ENCODE measurements around the gene SIGLECL1. TPM values are rescaled to one million over a fixed set of nuclear protein-coding genes. Genes with fewer than 3 reads are reported as not detected.
"Not testable (repeated sequence)": the region's sequence is repeated elsewhere in the genome, so short reads cannot be mapped to it uniquely, and the experiment has no call there.

SIGLECL1 gene
- total RNA-seq (2014; rRNA removed; shearing (Covaris generic); ENCODE audit: low replicate concordance): not detected in 2 replicates

DNA sequence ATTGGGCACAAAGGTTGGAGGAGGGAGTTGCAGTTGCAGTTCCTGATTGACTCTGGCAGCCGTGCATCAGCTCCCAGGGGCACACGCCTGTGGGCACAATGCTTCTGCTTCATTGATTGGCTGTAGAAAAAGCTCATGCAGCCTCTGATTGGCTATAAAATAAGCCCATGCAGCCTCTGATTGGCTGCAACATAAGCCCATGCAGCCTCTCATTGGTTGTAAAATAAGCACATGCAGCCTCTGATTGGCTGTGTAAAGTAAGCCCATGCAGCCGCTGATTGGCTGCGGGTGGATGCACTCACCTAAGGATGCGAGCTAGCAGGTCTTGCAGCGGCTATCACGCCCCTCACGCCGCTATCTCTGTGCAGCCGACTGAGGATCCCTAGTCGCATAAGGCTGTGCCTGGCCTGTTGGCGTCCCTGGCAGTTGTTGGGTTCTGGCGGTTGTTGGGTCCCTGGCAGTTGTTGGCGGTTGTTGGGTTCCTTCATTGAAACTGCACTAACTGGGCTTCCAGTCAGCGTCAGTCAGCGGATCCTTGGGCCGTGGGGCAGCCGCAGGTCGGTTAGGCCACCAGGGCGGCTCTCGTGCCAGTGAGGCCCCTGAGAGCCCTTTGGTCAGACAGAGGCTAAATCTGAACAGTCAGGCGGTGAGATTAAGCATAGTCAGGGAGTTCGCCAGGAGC is at the start of gene SIGLECL1:
Gene SIGLECL1 (plus strand): TSS at position 295 of the 682 bp plus-strand sequence. CDS start 12,993 bp downstream, outside the sequence.
- Histone ChIP-seq H3K4me3 (no peak within 1 kb of the TSS), H3K9me3 (no peaks in the 10 kb centered on the region), H3K36me3 (no peaks in the 10 kb centered on the region), H3K27me3 (peaks cover 3% of the 10 kb centered on the region; the same call in 1 of the 2 replicates)
- DNase-seq: no peak

DNA sequence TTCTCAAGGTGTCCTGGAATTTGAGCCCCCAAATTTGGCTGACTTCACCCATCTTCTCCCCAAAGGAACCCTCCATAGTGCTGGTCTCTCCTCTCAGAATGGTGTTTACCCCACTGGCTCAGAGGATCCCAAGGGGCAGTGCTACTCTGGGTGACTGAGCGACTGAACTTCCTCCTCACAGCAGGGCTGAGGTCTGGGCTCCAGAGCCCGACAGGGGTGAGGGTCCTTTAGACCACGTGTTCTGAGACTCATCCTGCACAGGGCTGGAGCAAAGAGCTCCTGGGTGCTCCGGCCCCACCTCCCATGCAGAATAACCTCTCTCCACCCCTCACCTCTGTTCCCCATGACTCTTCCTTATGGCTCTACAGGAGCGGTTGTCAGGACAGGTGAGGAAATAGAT is 49.2 kb upstream of the SIGLECL1 start:
- no peak for DNase-seq
- no peaks in the 10 kb centered on the region for H3K9me3 ChIP-seq
- H3K4me3 ChIP-seq: no peak overlapping the region
- H3K36me3 ChIP-seq: no peaks in the 10 kb centered on the region
- peaks cover 7% of the 10 kb centered on the region; the same call in 1 of the 2 replicates for H3K27me3 ChIP-seq

DNA sequence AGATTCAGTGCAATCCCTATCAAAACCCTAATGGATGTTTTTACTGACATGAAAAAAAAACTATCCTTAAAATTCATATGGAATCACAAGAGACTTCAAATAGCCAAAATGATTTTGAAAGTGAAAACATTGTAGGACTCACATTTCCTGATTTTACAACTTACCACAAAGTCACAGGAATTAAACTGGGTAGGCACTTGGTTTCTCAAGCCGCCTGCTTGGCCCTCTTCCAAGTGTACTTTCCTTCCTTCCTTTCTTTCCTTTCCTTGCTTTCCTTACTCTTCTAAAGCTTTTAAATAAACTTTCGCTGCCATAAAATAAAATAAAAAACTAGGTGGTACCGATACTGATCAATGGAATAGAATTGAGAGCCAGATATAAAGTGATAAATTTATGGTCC is 47.0 kb upstream of the SIGLECL1 start:
- DNase-seq: no peak
- Histone ChIP-seq H3K9me3 (no peaks in the 10 kb centered on the region), H3K36me3 (no peaks in the 10 kb centered on the region), H3K27me3 (peaks cover 7% of the 10 kb centered on the region; the same call in 1 of the 2 replicates), H3K4me3 (no peak overlapping the region)

DNA sequence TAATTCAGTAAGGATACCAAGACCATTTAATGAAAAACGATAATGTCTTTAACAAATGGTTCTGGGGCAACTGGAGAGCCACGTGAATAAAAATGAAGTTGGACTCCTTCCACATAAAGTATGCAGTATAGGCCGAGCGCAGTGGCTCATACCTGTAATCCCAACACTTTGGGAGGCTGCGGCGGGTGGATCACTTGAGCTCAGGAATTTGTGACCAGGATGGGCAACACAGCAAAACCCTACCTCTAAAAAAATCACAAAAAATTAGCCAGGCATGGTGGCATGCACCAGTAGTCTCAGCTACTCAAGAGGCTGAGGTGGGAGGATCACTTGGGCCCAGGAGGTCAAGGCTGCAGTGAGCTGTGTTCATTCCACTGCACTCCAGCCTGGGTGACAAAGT is 46.6 kb upstream of the SIGLECL1 start:
- Histone ChIP-seq H3K9me3 (no peaks in the 10 kb centered on the region), H3K4me3 (no peak overlapping the region), H3K36me3 (no peaks in the 10 kb centered on the region), H3K27me3 (peaks cover 7% of the 10 kb centered on the region; the same call in 1 of the 2 replicates)
- no peak for DNase-seq

DNA sequence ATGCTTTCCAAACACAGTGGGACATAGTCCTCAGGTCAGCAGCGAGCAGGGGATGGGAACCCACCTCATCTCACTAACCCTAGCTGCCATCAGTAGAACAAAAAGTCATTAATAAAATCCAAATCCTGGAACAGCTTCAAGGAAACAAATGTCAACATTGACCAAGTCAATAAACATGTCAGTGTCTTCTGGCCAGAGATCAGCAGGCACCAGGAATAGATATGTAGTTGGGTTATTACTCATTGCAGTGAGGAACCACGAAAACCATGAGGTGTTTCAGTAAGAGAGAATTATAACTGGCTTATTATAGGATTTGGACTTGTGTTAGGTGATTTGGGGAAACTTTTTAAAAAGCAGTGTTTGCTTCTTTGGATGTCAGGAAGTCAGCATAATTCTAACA is 43.1 kb upstream of the SIGLECL1 start:
- no peak for DNase-seq
- Histone ChIP-seq H3K27me3 (no peaks in the 10 kb centered on the region; the same call in 1 of the 2 replicates), H3K36me3 (no peaks in the 10 kb centered on the region), H3K9me3 (no peaks in the 10 kb centered on the region), H3K4me3 (no peak overlapping the region)

DNA sequence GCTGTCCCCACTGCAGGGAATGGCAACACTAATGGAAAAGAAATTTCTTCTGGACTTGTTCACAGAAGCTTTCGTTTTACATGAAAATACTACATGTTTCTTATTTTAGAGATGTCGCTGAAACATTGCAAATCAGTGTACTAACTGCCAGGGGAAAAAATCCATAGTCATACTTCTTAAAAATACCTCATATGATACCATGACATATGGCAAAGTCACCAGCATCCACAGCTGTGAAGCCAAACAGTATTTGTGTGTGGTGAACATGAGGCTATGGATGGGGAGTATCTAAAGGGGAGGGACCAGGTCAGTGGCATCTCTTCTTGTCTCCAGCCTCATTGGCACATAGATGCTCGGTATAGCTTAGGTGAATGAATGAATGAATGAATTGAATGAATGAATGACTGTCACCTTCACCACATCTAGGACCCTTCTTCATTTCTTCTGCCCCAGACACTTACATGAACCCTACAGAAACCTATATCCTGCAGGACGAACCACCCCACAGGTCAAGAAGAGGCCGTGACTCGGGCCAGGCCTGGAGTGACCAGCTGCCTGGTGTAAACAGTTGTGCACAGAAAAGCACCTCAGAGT is 40.6 kb upstream of the SIGLECL1 start:
- Histone ChIP-seq H3K36me3 (no peaks in the 10 kb centered on the region), H3K27me3 (no peaks in the 10 kb centered on the region; the same call in 1 of the 2 replicates), H3K9me3 (no peaks in the 10 kb centered on the region), H3K4me3 (no peak overlapping the region)
- no peak for DNase-seq

DNA sequence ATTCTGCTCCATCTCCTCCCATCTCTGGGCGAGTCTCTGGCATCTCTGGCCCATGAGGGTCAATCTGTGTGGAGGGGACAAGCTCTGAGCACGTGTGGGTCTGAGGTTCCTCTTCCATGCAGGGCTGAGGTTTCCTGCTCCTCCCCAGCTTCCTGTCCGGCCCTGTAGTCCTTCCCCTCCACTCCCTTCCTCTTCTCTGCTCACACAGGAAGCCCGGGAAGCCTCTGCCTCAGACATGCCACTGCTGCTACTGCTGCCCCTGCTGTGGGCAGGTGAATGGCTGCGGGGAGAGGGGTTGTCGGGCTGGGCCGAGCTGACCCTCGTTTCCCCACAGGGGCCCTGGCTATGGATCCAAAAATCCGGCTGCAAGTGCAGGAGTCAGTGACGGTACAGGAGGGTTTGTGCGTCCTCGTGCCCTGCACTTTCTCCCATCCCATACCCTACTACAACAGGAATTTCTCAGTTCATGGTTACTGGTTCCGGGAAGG is 40.0 kb upstream of the SIGLECL1 start:
- not testable (repeated sequence) for H3K27me3 ChIP-seq, H3K4me3 ChIP-seq, H3K36me3 ChIP-seq, H3K9me3 ChIP-seq, DNase-seq

DNA sequence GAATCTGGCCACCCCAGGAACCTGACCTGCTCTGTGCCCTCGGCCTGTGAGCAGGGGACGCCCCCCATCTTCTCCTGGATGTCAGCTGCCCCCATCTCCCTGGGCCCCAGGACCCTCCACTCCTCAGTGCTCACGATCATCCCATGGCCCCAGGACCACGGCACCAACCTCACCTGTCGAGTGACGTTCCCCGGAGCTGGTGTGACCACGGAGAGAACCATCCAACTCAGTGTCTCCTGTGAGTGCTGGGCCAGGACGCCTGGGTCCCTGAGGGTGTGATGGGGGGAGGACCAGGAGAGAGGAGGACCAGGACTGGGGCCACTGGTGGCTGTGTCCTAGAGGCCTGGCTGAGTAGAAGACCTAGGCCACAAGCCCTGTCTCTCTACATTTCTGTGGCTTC is 39.0 kb upstream of the SIGLECL1 start:
- no peaks in the 10 kb centered on the region for H3K9me3 ChIP-seq
- no peak for DNase-seq
- H3K27me3 ChIP-seq: no peaks in the 10 kb centered on the region
- H3K36me3 ChIP-seq: no peaks in the 10 kb centered on the region
- H3K4me3 ChIP-seq: no peak overlapping the region

DNA sequence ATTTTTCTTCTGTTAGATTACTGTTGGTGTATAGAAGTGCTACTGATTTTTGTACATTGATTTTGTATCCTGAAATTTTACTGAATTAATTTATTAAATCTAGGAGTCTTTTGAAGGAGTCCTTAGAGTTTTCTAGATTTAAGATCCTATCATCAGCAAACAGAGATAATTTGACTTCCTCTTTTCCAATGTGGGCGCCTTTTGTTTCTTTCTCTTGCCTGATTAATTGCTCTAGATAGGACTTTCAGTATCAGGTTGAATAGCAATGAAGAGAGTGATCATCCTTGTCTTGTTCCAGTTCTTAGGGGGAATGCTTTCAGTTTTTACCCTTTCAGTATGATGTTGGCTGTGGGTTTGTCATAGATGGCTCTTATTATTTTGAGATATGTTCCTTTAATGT is 31.6 kb upstream of the SIGLECL1 start:
- H3K9me3 ChIP-seq: no peaks in the 10 kb centered on the region
- DNase-seq: no peak
- no peak overlapping the region for H3K4me3 ChIP-seq
- H3K36me3 ChIP-seq: no peaks in the 10 kb centered on the region
- peaks cover 7% of the 10 kb centered on the region for H3K27me3 ChIP-seq

DNA sequence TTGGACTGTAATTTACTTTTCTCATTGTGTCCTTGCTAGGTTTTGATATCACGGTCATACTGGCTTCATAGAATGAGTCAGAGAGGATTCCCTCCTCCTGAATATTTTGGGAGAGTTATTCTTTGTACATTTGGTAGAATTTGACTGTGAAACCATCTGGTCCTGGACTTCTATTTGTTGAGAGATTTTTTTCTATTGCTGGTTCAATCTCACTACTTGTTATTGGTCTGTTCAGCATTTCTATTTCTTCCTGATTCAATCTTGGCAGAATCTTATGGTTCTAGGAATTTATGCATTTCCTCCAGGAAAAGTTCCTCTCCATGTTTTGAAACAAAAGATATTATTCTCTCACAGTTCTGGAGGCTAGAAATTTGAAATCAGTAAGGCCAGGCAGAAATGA is 30.9 kb upstream of the SIGLECL1 start:
- no peaks in the 10 kb centered on the region for H3K9me3 ChIP-seq
- H3K27me3 ChIP-seq: peaks cover 7% of the 10 kb centered on the region
- no peaks in the 10 kb centered on the region for H3K36me3 ChIP-seq
- DNase-seq: no peak
- no peak overlapping the region for H3K4me3 ChIP-seq

DNA sequence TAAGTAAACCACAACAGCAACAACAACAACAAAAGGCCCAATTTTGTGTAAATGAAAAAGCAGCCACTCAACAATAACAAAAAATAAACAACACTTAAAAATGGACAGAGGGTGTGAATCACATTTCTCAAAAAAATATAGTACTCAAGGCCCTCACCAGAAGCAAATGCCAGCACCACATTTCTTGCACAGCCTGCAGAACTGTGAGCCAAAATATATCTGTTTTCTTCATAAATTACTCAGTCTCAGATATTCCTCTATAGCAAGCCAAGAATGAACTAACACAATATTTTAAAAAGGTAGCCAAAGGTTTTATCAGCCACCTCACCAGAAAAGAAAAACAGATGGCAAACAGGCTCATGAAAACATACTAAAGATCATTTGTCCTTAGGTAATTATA is 29.9 kb upstream of the SIGLECL1 start:
- Histone ChIP-seq H3K27me3 (peaks cover 7% of the 10 kb centered on the region), H3K9me3 (no peaks in the 10 kb centered on the region), H3K36me3 (no peaks in the 10 kb centered on the region), H3K4me3 (no peak overlapping the region)
- DNase-seq: no peak

DNA sequence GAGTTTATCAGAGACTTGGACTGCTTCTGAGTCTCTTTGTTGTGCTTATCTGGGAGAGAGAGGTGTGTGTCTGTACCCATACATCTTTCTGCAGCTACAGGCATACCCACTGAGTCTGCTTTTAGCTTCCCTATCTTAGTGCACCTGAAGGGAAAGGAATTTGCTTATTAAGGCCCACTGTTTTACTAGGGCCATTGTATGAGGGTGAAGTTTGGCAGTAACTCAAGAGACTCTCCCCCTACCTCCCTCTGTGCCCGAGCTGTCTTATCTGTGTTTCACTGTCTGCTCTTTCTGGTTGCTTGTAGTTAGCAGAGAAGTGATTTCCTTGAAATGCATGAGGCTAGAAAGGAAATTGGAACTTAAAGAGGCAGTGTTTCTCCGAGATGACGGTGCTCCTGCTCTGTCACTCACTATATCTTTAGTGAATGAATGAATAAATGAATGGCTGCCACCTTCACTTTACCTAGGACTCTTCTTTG is 26.7 kb upstream of the SIGLECL1 start:
- no peaks in the 10 kb centered on the region for H3K36me3 ChIP-seq
- H3K4me3 ChIP-seq: no peak overlapping the region
- peaks cover 13% of the 10 kb centered on the region for H3K27me3 ChIP-seq
- no peak for DNase-seq
- no peaks in the 10 kb centered on the region for H3K9me3 ChIP-seq

DNA sequence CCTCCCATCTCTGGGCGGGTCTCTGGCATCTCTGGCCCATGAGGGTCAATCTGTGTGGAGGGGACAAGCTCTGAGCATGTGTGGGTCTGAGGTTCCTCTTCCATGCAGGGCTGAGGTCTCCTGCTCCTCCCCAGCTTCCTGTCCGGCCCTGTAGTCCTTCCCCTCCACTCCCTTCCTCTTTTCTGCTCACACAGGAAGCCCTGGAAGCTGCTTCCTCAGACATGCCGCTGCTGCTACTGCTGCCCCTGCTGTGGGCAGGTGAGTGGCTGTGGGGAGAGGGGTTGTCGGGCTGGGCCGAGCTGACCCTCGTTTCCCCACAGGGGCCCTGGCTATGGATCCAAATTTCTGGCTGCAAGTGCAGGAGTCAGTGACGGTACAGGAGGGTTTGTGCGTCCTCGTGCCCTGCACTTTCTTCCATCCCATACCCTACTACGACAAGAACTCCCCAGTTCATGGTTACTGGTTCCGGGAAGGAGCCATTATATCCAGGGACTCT is 25.9 kb upstream of the SIGLECL1 start, which contains the start of gene CD33:
Gene CD33 (plus strand): TSS at position 183 of the 496 bp plus-strand sequence. CDS start 39 bp downstream, at position 222.
- not testable (repeated sequence) for H3K9me3 ChIP-seq, H3K4me3 ChIP-seq, H3K36me3 ChIP-seq, DNase-seq
- peaks cover 13% of the 10 kb centered on the region for H3K27me3 ChIP-seq

DNA sequence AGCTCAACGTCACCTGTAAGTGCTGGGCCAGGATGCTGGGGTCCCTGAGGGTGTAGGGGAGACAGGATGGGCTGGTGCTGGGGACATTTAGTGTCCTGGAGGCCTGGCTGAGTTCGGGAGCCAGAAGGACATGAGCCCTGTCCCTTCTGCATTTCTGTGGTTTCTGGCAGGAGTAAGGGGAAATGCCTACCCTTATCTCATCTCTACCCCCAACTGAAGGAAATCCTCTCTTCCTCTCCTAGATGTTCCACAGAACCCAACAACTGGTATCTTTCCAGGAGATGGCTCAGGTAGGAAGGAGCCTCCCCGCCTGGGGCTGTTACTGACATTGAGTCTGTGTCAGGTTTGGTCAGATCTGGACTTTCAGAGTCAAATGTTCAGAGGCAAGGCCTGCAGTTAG is 24.8 kb upstream of the SIGLECL1 start:
- no peak overlapping the region for H3K4me3 ChIP-seq
- peaks cover 11% of the 10 kb centered on the region for H3K27me3 ChIP-seq
- H3K9me3 ChIP-seq: no peaks in the 10 kb centered on the region
- no peak for DNase-seq
- H3K36me3 ChIP-seq: no peaks in the 10 kb centered on the region

DNA sequence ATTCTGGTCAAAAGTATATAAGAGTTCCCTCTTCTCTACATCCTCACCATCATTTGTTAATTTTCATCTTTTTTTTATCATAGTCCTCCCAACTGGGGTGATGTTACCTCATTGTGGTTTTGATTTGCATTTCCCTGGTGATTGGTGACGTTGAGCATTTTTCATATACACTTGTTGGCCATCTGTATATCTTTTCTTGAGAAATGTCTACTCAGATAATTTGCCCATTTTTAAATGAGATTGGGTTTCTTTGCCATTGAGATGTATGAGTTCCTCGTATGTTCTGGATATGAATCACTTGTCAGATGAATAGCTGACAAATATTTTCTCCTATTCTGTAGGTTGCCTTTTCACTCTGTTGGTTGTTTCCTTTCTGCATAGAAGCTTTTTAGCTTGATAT is 23.6 kb upstream of the SIGLECL1 start:
- no peak for DNase-seq
- Histone ChIP-seq H3K36me3 (no peaks in the 10 kb centered on the region), H3K9me3 (no peaks in the 10 kb centered on the region), H3K4me3 (no peak overlapping the region), H3K27me3 (peaks cover 6% of the 10 kb centered on the region)

DNA sequence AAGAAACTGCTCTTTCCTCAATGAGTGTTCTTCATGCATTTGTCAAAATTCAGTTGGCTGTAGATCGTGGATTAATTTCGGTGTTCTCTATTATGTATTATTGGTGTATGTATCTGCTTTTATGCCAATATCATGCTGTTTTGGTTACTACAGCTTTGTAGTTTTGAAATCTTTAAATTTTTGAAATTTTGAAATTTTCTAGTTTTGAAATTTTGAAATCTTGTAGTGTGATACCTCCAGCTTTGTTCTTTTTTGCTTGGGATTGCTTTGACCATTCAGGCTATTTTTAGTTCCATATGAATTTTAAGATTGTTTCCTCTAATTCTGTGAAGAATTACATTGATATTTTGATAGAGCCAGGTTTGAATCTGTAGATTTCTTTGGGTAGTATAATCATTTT is 22.9 kb upstream of the SIGLECL1 start:
- no peaks in the 10 kb centered on the region for H3K36me3 ChIP-seq
- no peaks in the 10 kb centered on the region for H3K9me3 ChIP-seq
- no peak overlapping the region for H3K4me3 ChIP-seq
- DNase-seq: no peak
- peaks cover 6% of the 10 kb centered on the region for H3K27me3 ChIP-seq

DNA sequence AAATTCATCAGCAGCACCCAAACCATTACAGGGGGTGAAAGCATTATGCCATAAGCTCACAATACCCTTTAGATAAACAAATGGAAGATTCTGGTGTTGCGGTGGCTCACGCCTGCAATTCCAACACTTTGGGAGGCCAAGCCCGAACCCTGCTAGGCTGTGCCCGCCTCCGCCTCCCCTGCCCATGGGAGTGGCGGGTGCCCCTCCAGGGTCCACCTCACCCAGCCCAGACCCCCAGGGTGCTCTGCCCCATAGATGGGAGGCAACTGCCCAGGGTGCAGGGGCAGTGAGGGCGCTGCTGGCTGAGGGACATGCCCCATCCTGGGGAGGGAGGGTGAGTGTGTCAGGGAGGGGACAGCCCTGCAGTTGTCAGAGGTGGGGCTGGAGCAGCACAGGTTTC is 10.0 kb upstream of the SIGLECL1 start:
- H3K27me3 ChIP-seq: peaks cover 12% of the 10 kb centered on the region
- DNase-seq: no peak
- H3K36me3 ChIP-seq: no peaks in the 10 kb centered on the region
- H3K4me3 ChIP-seq: no peak overlapping the region
- no peaks in the 10 kb centered on the region for H3K9me3 ChIP-seq
